Measurements from ENCODE around the gene ERCC6L2.

DNA sequence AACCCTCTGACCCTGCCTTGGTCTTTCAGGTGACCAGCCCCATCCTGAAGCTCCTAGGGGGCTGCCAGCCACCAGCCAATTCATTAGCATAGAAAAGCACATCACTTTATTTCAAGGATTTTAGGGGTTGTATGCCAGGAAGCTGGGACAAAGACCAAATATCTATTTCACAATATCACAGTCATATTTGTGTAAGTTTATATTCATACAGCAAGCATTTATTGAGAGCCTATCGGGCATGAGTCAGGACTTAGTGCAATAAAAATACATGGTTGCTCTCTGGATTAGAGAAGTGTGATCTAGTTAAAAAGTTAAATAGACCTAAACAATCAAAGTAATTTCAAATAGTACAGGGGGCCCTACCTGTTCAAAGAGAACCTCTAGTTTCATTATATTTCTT lies 113.8 kb downstream of the ERCC6L2 start:
- no peak for TF ChIP-seq CTCF (IDR thresholded peaks at IDR 0.05)
- TF ChIP-seq EZH2 (IDR thresholded peaks at IDR 0.05) = no peak

Data from neural progenitor cell (in vitro differentiated cells).